ENCODE results near the gene SUN1. TPM values are rescaled to one million over a fixed set of nuclear protein-coding genes. Genes with fewer than 3 reads are reported as not detected.

Gene SUN1
- total RNA-seq, 1 donor from 2014 or later = 99.9 TPM

GRCh38 chr7:891805-892204, 59.5 kb downstream of the SUN1 start:
- Mint-ChIP-seq H3K9me3 (no peaks in the 10 kb centered on the region), H3K4me3 (no peak overlapping the region), H3K27me3 (ENCODE audit: low read depth) (no peaks in the 10 kb centered on the region), H3K4me1 (no peaks in the 10 kb centered on the region), H3K36me3 (ENCODE audit: low read depth) (peaks cover 13% of the 10 kb centered on the region), H3K27ac (ENCODE audit: unreplicated experiment) (no peak overlapping the region)
- DNase-seq (ENCODE audit: low read depth, low spot score) = no peak
- TF ChIP-seq, protein P1, sequence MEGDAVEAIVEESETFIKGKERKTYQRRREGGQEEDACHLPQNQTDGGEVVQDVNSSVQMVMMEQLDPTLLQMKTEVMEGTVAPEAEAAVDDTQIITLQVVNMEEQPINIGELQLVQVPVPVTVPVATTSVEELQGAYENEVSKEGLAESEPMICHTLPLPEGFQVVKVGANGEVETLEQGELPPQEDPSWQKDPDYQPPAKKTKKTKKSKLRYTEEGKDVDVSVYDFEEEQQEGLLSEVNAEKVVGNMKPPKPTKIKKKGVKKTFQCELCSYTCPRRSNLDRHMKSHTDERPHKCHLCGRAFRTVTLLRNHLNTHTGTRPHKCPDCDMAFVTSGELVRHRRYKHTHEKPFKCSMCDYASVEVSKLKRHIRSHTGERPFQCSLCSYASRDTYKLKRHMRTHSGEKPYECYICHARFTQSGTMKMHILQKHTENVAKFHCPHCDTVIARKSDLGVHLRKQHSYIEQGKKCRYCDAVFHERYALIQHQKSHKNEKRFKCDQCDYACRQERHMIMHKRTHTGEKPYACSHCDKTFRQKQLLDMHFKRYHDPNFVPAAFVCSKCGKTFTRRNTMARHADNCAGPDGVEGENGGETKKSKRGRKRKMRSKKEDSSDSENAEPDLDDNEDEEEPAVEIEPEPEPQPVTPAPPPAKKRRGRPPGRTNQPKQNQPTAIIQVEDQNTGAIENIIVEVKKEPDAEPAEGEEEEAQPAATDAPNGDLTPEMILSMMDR (conservative IDR thresholded peaks at IDR 0.05) = no peak

DNA sequence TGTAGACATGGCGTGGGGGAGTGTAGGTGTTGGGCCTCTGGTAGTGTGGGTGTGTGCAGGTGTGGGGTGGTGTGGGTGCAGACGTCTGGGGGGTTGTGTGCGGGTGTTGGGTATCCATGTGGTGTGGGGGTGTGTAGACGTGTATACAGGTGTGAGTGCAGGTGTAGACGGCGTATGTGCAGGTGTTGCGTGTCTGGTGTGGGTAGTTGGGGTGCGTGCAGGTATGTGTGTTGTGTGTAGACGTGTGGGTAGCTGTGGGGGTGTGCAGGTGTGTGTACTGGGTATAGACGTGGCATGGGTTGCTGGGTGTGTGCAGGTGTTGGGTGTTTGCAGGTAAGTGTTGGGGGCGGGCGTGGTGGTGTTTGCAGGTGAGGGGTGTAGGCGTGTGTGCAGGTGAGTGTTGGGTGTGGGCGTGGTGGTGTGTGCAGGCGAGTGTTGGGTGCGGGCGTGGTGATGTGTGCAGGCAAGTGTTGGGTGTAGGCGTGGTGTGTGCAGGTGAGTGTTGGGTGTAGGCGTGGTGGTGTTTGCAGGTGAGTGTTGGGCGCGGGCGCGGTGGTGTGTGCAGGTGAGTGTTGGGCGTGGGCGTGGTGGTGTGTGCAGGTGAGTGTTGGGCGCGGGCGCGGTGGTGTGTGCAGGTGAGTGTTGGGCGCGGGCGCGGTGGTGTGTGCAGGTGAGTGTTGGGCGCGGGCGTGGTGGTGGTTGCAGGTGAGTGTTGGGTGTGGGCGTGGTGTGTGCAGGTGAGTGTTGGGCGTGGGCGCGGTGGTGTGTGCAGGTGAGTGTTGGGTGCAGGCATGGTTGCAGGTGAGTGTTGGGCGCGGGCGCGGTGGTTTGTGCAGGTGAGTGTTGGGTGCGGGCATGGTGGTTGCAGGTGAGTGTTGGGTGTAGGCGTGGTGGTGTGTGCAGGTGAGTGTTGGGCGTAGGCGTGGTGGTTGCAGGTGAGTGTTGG, 60.6 kb downstream of the SUN1 start:
- H3K36me3 Mint-ChIP-seq (ENCODE audit: low read depth) = peaks cover 13% of the 10 kb centered on the region
- no peaks in the 10 kb centered on the region for H3K4me1 Mint-ChIP-seq
- no peaks in the 10 kb centered on the region for H3K9me3 Mint-ChIP-seq
- no peak overlapping the region for H3K27ac Mint-ChIP-seq (ENCODE audit: unreplicated experiment)
- no peaks in the 10 kb centered on the region for H3K27me3 Mint-ChIP-seq (ENCODE audit: low read depth)
- DNase-seq (ENCODE audit: low read depth, low spot score) = no peak
- no peak overlapping the region for H3K4me3 Mint-ChIP-seq
- TF ChIP-seq, protein P1 (conservative IDR thresholded peaks at IDR 0.05) = no peak

DNA sequence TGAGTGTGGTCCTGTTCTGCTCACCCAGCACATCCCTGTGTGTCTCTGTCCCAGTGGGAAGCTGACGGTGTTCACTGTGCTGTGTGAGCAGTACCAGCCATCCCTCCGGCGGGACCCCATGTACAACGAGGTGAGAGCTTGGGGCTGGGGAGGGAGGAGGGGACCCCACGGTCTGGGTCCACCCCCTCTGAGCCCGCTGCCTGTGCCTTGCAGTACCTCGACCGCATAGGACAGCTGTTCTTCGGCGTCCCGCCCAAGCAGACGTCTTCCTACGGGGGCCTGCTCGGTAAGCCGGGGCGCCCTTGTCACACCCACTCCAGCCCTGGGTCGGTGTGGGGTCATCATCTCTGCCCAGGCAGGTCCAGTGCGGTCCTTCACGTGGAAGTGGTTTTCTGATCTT, 61.4 kb downstream of the SUN1 start:
- no peaks in the 10 kb centered on the region for H3K27me3 Mint-ChIP-seq (ENCODE audit: low read depth)
- H3K36me3 Mint-ChIP-seq (ENCODE audit: low read depth) = peaks cover 13% of the 10 kb centered on the region
- no peaks in the 10 kb centered on the region for H3K4me1 Mint-ChIP-seq
- TF ChIP-seq, protein P1 (conservative IDR thresholded peaks at IDR 0.05) = no peak
- H3K27ac Mint-ChIP-seq (ENCODE audit: unreplicated experiment) = no peak overlapping the region
- no peak overlapping the region for H3K4me3 Mint-ChIP-seq
- H3K9me3 Mint-ChIP-seq = no peaks in the 10 kb centered on the region
- no peak for DNase-seq (ENCODE audit: low read depth, low spot score)

- DNase-seq (ENCODE audit: low read depth, low spot score) = no peak
- Mint-ChIP-seq H3K36me3 (ENCODE audit: low read depth) (peaks cover 13% of the 10 kb centered on the region), H3K9me3 (no peaks in the 10 kb centered on the region), H3K4me1 (no peaks in the 10 kb centered on the region), H3K4me3 (no peak overlapping the region), H3K27ac (ENCODE audit: unreplicated experiment) (no peak overlapping the region), H3K27me3 (ENCODE audit: low read depth) (no peaks in the 10 kb centered on the region)
- TF ChIP-seq, protein P1 (conservative IDR thresholded peaks at IDR 0.05) = no peak
These were observed 62.0 kb downstream of the SUN1 start for GRCh38 chr7:894164-894867.

- Mint-ChIP-seq H3K36me3 (ENCODE audit: low read depth) (peaks cover 13% of the 10 kb centered on the region), H3K27me3 (ENCODE audit: low read depth) (no peaks in the 10 kb centered on the region), H3K4me1 (no peaks in the 10 kb centered on the region), H3K27ac (ENCODE audit: unreplicated experiment) (no peak overlapping the region), H3K4me3 (no peak overlapping the region), H3K9me3 (no peaks in the 10 kb centered on the region)
- TF ChIP-seq, protein P1 (conservative IDR thresholded peaks at IDR 0.05) = no peak
- no peak for DNase-seq (ENCODE audit: low read depth, low spot score)
These were observed 62.7 kb downstream of the SUN1 start for GRCh38 chr7:894927-895450.
